Ishikawa (cell line): ENCODE data around the gene PRPH.

ENCODE experiments used
- CEBPB ChIP-seq: IDR thresholded peaks from 2 replicates; pipeline ENCODE4 v1.6.1; 2012
- CREB1 ChIP-seq: IDR thresholded peaks from 2 replicates; pipeline ENCODE4 v1.6.1; 2012; ENCODE audit warnings: low read depth
- EGR1 ChIP-seq: IDR thresholded peaks from 2 replicates; pipeline ENCODE4 v1.6.1; 2012
- EP300 ChIP-seq: IDR thresholded peaks from 2 replicates; pipeline ENCODE4 v1.6.1; 2012; ENCODE audit warnings: borderline replicate concordance
- FOXM1 ChIP-seq: IDR thresholded peaks from 2 replicates; pipeline ENCODE4 v1.6.1; 2012; ENCODE audit warnings: low read depth, borderline replicate concordance
- NFIC ChIP-seq: IDR thresholded peaks from 2 replicates; pipeline ENCODE4 v1.6.1; 2012
- RAD21 ChIP-seq: IDR thresholded peaks from 2 replicates; pipeline ENCODE4 v1.6.1; 2012; ENCODE audit warnings: low read depth
- TAF1 ChIP-seq: IDR thresholded peaks from 2 replicates; pipeline ENCODE4 v1.6.1; 2012; ENCODE audit warnings: low read depth, mild to moderate bottlenecking
- TCF12 ChIP-seq: IDR thresholded peaks from 2 replicates; pipeline ENCODE4 v1.6.1; 2012; ENCODE audit warnings: low read depth
- TEAD4 ChIP-seq: IDR thresholded peaks from 2 replicates; pipeline ENCODE4 v1.6.1; 2012
- YY1 ChIP-seq: IDR thresholded peaks from 2 replicates; pipeline ENCODE4 v1.6.1; 2012; ENCODE audit warnings: low read depth
- ZBTB7A ChIP-seq: IDR thresholded peaks from 2 replicates; pipeline ENCODE4 v1.6.1; 2012; ENCODE audit warnings: low read depth
- TF ChIP-seq, protein P1 (sequence below): IDR thresholded peaks from 2 replicates; pipeline ENCODE4 v1.6.1; 2012
- TF ChIP-seq, protein P2 (sequence below): IDR thresholded peaks from 2 replicates; pipeline ENCODE4 v1.6.1; 2012
- TF ChIP-seq, protein P3 (sequence below): IDR thresholded peaks from 2 replicates; pipeline ENCODE4 v1.6.1; 2012; ENCODE audit warnings: low read depth, mild to moderate bottlenecking

PRPH gene

DNA sequence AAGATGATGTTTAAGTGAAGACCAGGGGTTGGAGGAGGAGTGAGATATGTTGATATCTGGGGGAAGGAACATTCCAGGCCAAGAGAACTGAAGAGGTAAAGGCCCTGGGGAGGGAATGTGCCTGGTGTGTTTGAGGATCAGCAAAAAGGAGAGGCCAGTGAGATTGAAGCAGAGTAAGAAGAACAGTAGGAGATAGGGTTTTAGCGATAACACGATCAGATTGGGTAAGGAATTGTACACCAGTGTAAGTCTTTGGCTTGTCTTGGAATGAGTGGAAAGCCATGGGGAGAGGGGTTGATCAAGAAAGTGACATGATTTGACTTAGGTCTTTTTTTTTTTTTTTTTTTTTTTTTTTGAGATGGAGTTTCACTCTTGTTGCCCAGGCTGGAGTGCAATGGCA lies 32.9 kb downstream of the PRPH start:
- TF ChIP-seq, protein P1, sequence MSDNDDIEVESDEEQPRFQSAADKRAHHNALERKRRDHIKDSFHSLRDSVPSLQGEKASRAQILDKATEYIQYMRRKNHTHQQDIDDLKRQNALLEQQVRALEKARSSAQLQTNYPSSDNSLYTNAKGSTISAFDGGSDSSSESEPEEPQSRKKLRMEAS: no peak
- no peak for TF ChIP-seq RAD21
- no peak for TF ChIP-seq ZBTB7A
- TF ChIP-seq CREB1: no peak
- no peak for TF ChIP-seq EGR1
- TF ChIP-seq, protein P2, sequence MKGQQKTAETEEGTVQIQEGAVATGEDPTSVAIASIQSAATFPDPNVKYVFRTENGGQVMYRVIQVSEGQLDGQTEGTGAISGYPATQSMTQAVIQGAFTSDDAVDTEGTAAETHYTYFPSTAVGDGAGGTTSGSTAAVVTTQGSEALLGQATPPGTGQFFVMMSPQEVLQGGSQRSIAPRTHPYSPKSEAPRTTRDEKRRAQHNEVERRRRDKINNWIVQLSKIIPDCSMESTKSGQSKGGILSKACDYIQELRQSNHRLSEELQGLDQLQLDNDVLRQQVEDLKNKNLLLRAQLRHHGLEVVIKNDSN: no peak
- no peak for TF ChIP-seq TAF1
- no peak for TF ChIP-seq CEBPB
- TF ChIP-seq, protein P3, sequence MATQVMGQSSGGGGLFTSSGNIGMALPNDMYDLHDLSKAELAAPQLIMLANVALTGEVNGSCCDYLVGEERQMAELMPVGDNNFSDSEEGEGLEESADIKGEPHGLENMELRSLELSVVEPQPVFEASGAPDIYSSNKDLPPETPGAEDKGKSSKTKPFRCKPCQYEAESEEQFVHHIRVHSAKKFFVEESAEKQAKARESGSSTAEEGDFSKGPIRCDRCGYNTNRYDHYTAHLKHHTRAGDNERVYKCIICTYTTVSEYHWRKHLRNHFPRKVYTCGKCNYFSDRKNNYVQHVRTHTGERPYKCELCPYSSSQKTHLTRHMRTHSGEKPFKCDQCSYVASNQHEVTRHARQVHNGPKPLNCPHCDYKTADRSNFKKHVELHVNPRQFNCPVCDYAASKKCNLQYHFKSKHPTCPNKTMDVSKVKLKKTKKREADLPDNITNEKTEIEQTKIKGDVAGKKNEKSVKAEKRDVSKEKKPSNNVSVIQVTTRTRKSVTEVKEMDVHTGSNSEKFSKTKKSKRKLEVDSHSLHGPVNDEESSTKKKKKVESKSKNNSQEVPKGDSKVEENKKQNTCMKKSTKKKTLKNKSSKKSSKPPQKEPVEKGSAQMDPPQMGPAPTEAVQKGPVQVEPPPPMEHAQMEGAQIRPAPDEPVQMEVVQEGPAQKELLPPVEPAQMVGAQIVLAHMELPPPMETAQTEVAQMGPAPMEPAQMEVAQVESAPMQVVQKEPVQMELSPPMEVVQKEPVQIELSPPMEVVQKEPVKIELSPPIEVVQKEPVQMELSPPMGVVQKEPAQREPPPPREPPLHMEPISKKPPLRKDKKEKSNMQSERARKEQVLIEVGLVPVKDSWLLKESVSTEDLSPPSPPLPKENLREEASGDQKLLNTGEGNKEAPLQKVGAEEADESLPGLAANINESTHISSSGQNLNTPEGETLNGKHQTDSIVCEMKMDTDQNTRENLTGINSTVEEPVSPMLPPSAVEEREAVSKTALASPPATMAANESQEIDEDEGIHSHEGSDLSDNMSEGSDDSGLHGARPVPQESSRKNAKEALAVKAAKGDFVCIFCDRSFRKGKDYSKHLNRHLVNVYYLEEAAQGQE: no peak
- TF ChIP-seq EP300: no peak
- TF ChIP-seq TCF12: no peak
- no peak for TF ChIP-seq TEAD4
- no peak for TF ChIP-seq FOXM1

DNA sequence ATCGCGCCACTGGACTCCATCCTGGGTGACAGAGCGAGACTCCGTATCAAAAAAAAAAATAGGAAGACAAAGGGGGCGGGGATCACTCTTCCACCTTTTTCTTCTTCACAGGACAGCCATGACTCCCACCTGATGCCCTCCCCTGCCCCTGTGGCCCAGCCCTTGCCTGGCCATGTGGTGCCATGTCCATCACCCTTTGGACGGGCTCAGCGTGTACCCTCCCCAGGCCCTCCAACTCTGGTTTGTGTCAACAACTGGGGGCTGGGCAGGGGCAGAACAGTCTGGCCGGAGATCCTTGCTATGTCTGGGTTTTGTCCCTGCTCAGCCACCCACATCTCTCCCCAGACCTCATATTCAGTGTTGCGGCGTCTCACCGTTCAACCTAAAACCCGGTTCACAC lies 33.9 kb downstream of the PRPH start:
- TF ChIP-seq YY1: no peak
- no peak for TF ChIP-seq CEBPB
- no peak for TF ChIP-seq RAD21
- no peak for TF ChIP-seq NFIC
- no peak for TF ChIP-seq TEAD4
- TF ChIP-seq, protein P1: no peak
- no peak for TF ChIP-seq TAF1
- no peak for TF ChIP-seq CREB1
- TF ChIP-seq FOXM1: no peak
- TF ChIP-seq, protein P3: no peak
- no peak for TF ChIP-seq ZBTB7A
- TF ChIP-seq EP300: no peak
- TF ChIP-seq, protein P2: no peak

DNA sequence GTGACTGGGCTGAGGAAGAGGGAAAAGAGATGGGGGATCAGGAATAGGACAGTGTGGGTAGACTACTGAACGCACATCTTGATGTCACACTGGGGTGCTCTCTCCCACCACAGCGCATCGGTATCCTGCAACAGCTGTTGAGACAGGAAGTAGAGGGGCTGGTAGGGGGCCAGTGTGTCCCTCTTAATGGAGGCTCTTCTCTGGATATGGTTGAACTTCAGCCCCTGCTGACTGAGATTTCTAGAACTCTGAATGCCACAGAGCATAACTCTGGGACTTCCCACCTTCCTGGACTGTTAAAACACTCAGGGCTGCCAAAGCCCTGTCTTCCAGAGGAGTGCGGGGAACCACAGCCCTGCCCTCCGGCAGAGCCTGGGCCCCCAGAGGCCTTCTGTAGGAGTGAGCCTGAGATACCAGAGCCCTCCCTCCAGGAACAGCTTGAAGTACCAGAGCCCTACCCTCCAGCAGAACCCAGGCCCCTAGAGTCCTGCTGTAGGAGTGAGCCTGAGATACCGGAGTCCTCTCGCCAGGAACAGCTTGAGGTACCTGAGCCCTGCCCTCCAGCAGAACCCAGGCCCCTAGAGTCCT lies 35.2 kb downstream of the PRPH start:
- TF ChIP-seq CREB1 (no peak), TAF1 (no peak), YY1 (no peak), FOXM1 (no peak)

DNA sequence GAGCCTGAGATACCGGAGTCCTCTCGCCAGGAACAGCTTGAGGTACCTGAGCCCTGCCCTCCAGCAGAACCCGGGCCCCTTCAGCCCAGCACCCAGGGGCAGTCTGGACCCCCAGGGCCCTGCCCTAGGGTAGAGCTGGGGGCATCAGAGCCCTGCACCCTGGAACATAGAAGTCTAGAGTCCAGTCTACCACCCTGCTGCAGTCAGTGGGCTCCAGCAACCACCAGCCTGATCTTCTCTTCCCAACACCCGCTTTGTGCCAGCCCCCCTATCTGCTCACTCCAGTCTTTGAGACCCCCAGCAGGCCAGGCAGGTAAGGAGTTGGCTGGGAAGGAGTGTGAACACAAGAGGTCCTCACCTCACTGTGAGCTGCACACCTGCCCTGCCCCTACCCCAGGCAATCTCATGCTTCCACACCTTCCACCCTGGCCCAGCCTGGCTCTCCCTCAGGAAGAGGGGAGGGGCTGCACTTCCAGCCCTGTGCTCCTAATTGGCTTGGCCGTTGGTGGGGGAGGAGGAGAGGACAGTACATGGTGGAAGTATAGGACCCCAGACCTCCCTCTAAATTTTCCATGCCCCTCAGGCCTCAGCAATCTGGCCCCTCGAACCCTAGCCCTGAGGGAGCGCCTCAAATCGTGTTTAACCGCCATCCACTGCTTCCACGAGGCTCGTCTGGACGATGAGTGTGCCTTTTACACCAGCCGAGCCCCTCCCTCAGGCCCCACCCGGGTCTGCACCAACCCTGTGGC lies 35.9 kb downstream of the PRPH start:
- TF ChIP-seq CEBPB (no peak), EP300 (no peak), CREB1 (no peak), YY1 (no peak), NFIC (no peak), EGR1 (no peak), TAF1 (no peak), TEAD4 (no peak), FOXM1 (no peak), RAD21 (no peak), TCF12 (no peak), ZBTB7A (no peak)
- TF ChIP-seq, protein P3: no peak
- TF ChIP-seq, protein P2: no peak
- TF ChIP-seq, protein P1: no peak
